Mesenchymal stem cell (in vitro differentiated cells and primary cell): ENCODE measurements around the gene NLRP2B.
"Not testable (repeated sequence)": the region's sequence is repeated elsewhere in the genome, so short reads cannot be mapped to it uniquely, and the experiment has no call there.

Experiments
- DNase-seq: peaks from one replicate; pipeline ENCODE4 v3.0.0-alpha.2; 2013
- H2AFZ ChIP-seq: one replicate; pipeline ENCODE4 v1.6.1; 2013; ENCODE audit warnings: low read depth, mild to moderate bottlenecking, control low read depth, inconsistent platforms, low read length, moderate library complexity
- H2AK5ac ChIP-seq: 2 replicates; pipeline ENCODE4 v1.6.1; 2013; ENCODE audit warnings: low read length, moderate library complexity, mild to moderate bottlenecking, inconsistent platforms; ENCODE audit not compliant: severe bottlenecking
- H2BK120ac ChIP-seq: one replicate; pipeline ENCODE4 v1.6.1; 2013; ENCODE audit warnings: low read depth, mild to moderate bottlenecking, inconsistent platforms, low read length, moderate library complexity
- H2BK12ac ChIP-seq, 2 experiments: one replicate each; pipeline ENCODE4 v1.6.1; 2013; ENCODE audit warnings: inconsistent platforms in 2 of 2, low read length in 2 of 2, mild to moderate bottlenecking in 2 of 2, moderate library complexity in 2 of 2, control low read depth in 1 of 2
- H2BK15ac ChIP-seq: one replicate; pipeline ENCODE4 v1.6.1; 2013; ENCODE audit warnings: mild to moderate bottlenecking, low read depth, inconsistent platforms; ENCODE audit not compliant: poor library complexity, severe bottlenecking
- H2BK5ac ChIP-seq: 2 replicates; pipeline ENCODE4 v1.6.1; 2013; ENCODE audit warnings: low read depth, mild to moderate bottlenecking, low read length, control low read depth, inconsistent platforms; ENCODE audit not compliant: poor library complexity, severe bottlenecking
- H3K14ac ChIP-seq, 2 experiments: one replicate each; pipeline ENCODE4 v1.6.1; 2013; ENCODE audit warnings: inconsistent platforms in 2 of 2, low read length in 2 of 2, control low read depth in 1 of 2, mild to moderate bottlenecking in 1 of 2, moderate library complexity in 1 of 2
- H3K18ac ChIP-seq, 2 experiments: one replicate each; pipeline ENCODE4 v1.6.1; 2013; ENCODE audit warnings: inconsistent platforms in 2 of 2, low read length in 2 of 2, control low read depth in 1 of 2, low read depth in 1 of 2, mild to moderate bottlenecking in 1 of 2
- H3K23ac ChIP-seq, 2 experiments: one replicate each; pipeline ENCODE4 v1.6.1; 2013; ENCODE audit warnings: inconsistent platforms in 2 of 2, low read length in 2 of 2, mild to moderate bottlenecking in 2 of 2, moderate library complexity in 2 of 2, control low read depth in 1 of 2
- H3K27ac ChIP-seq: 2 replicates; pipeline ENCODE4 v1.5.1; 2013; ENCODE audit warnings: mild to moderate bottlenecking, moderate library complexity, low read length, control low read depth, inconsistent platforms; ENCODE audit not compliant: poor library complexity, severe bottlenecking
- H3K27me3 ChIP-seq, 2 experiments: 2 replicates each; pipeline versions ENCODE4 v1.6.1 to v1.7.0; 2013; ENCODE audit warnings: low read length in 2 of 2, mild to moderate bottlenecking in 2 of 2, moderate library complexity in 2 of 2, control low read depth in 1 of 2, inconsistent platforms in 1 of 2; ENCODE audit not compliant: control insufficient read depth in 1 of 2, insufficient read depth in 1 of 2
- H3K36me3 ChIP-seq, 2 experiments: 2 replicates each; pipeline versions ENCODE4 v1.6.1 to v1.7.0; 2013; ENCODE audit warnings: low read length in 2 of 2, control low read depth in 1 of 2, inconsistent platforms in 1 of 2, low read depth in 1 of 2, mild to moderate bottlenecking in 1 of 2; ENCODE audit not compliant: insufficient read depth in 2 of 2, control insufficient read depth in 1 of 2
- H3K4ac ChIP-seq, 2 experiments: one replicate each; pipeline ENCODE4 v1.6.1; 2013; ENCODE audit warnings: inconsistent platforms in 2 of 2, low read length in 2 of 2, mild to moderate bottlenecking in 2 of 2, moderate library complexity in 2 of 2, control low read depth in 1 of 2, low read depth in 1 of 2
- H3K4me1 ChIP-seq: 2 replicates; pipeline ENCODE4 v1.6.1; 2013; ENCODE audit warnings: low read depth, low read length, control low read depth; ENCODE audit not compliant: control insufficient read depth, insufficient read depth
- H3K4me2 ChIP-seq: 2 replicates; pipeline ENCODE4 v1.6.1; 2013; ENCODE audit warnings: low read length, mild to moderate bottlenecking, inconsistent platforms; ENCODE audit not compliant: poor library complexity, severe bottlenecking
- H3K4me3 ChIP-seq, 2 experiments: 2 replicates each; pipeline versions ENCODE4 v1.5.1 to v1.7.0; 2013; ENCODE audit warnings: low read length in 2 of 2, mild to moderate bottlenecking in 2 of 2, control low read depth in 1 of 2, low read depth in 1 of 2; ENCODE audit not compliant: insufficient read depth in 1 of 2
- H3K79me1 ChIP-seq: replicated peaks from 2 replicates; pipeline ENCODE4 v1.6.1; 2013; ENCODE audit warnings: mild to moderate bottlenecking, control low read depth, low read length, inconsistent platforms; ENCODE audit not compliant: poor library complexity, severe bottlenecking
- H3K9ac ChIP-seq: 2 replicates; pipeline ENCODE4 v1.7.0; 2013; ENCODE audit warnings: mild to moderate bottlenecking, low read length, moderate library complexity
- H3K9me3 ChIP-seq: 2 replicates; pipeline ENCODE4 v1.7.0; 2013; ENCODE audit warnings: mild to moderate bottlenecking, low read length; ENCODE audit not compliant: control insufficient read depth
- H4K8ac ChIP-seq: one replicate; pipeline ENCODE4 v1.6.1; 2013; ENCODE audit warnings: inconsistent platforms, mild to moderate bottlenecking, low read length, moderate library complexity
- H4K91ac ChIP-seq: one replicate; pipeline ENCODE4 v1.6.1; 2013; ENCODE audit warnings: mild to moderate bottlenecking, low read length, inconsistent platforms
- WGBS: methylation state at CpG from one replicate; pipeline ENCODE4 v1.1.7; 2013; ENCODE audit warnings: mixed read lengths; 5-methylcytosine and 5-hydroxymethylcytosine counted together

Gene NLRP2B

DNA sequence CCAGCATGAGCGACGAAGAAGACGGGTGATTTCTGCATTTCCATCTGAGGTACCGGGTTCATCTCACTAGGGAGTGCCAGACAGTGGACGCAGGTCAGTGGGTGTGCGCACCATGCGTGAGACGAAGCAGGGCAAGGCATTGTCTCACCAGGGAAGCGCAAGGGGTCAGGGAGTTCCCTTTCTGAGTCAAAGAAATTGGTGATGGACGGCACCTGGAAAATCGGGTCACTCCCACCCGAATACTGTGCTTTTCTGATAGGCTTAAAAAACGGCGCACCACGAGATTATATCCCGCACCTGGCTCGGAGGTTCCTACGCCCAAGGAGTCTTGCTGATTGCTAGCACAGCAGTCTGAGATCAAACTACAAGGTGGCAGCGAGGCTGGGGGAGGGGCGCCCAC is 50.6 kb downstream of the NLRP2B start:
- not testable (repeated sequence) for H2BK12ac ChIP-seq, H3K4me2 ChIP-seq, H4K8ac ChIP-seq, H3K4me1 ChIP-seq, H2AFZ ChIP-seq, H3K23ac ChIP-seq, H4K91ac ChIP-seq, H2BK120ac ChIP-seq, H3K18ac ChIP-seq, H3K4me3 ChIP-seq, H2AK5ac ChIP-seq, H3K36me3 ChIP-seq, H3K79me1 ChIP-seq, H3K9ac ChIP-seq, DNase-seq, H3K27me3 ChIP-seq, H2BK15ac ChIP-seq, H3K14ac ChIP-seq, H3K9me3 ChIP-seq, H3K27ac ChIP-seq, H2BK5ac ChIP-seq, H3K4ac ChIP-seq
- 88% methylated on average over 19 of the region's 20 CpGs for WGBS
